Thoracic aorta (tissue), 2 donors: ENCODE data around the gene FBN3. TPM values are rescaled to one million over a fixed set of nuclear protein-coding genes. Genes with fewer than 3 reads are reported as not detected.

Experiments
- ATAC-seq: fragments of 150-250 bp; one replicate; pipeline ENCODE4 v1.8.0; 2017; ENCODE audit warnings: low read depth; ENCODE audit not compliant: insufficient number of reproducible peaks, low FRiP score
- DNase-seq: peaks from one replicate; pipeline ENCODE4 v3.0.0-alpha.2; 2020; ENCODE audit warnings: low spot score
- H3K27ac ChIP-seq, 2 donors: fragments of 200-600 bp; sonication (generic); 1 replicate in 1 of 2; 2 replicates in 1 of 2; pipeline ENCODE4 v1.5.1; 2016; ENCODE audit warnings: mild to moderate bottlenecking in 2 of 2, moderate library complexity in 2 of 2
- H3K27me3 ChIP-seq: fragments of 200-600 bp; sonication (generic); replicated peaks from 2 replicates; pipeline ENCODE4 v1.6.0; 2016; ENCODE audit warnings: mild to moderate bottlenecking; ENCODE audit not compliant: insufficient read depth
- H3K36me3 ChIP-seq: fragments of 200-600 bp; sonication (generic); one replicate; pipeline ENCODE4 v1.5.1; 2016
- H3K4me1 ChIP-seq, 2 donors: fragments of 200-600 bp; sonication (generic); 1 replicate in 1 of 2; 2 replicates in 1 of 2; pipeline versions ENCODE4 v1.5.1 to v1.6.0; 2016; ENCODE audit warnings: low read depth in 2 of 2, mild to moderate bottlenecking in 1 of 2; ENCODE audit not compliant: control insufficient read depth in 1 of 2
- H3K4me3 ChIP-seq: fragments of 200-600 bp; sonication (generic); 2 replicates; pipeline ENCODE4 v1.5.1; 2016; ENCODE audit warnings: mild to moderate bottlenecking
- H3K9me3 ChIP-seq: fragments of 200-600 bp; sonication (generic); 2 replicates; pipeline ENCODE4 v1.5.1; 2016
- total RNA-seq, 2 donors: library from RNA; depleted of rRNA; stranded (reverse); fragments of >200 nt; gene quantifications; one replicate each; pipeline versions ENCODE4 v1.1.0 to v1.2.3, GENCODE V29; 2016
- TF ChIP-seq, protein P1 (sequence below): fragments of 200-600 bp; sonication (generic); IDR thresholded peaks from one replicate; pipeline ENCODE4 v1.5.1; 2019; ENCODE audit warnings: antibody characterized with exemption

Gene FBN3
- total RNA-seq, 2 donors from 2014 or later = not detected

DNA sequence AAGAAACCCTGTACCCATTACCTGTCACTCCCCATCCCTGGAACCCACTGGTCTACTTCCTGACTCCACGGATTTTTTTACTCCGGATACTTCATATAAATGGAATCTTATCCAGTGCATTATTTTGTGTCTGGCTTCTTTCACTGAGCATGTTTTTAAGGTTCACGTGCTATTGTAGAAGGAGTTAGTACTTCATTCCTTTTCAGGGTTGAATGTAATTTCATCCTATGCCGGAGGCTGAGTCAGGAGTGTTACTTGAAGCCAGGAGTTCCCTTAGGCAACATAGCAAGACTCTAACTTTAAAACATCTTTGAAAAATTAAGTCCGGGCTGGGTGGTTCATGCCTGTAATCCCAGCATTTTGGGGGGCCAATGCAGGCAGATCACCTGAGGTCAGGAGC is 126.0 kb downstream of the FBN3 start:
- Histone ChIP-seq H3K27ac (no peak overlapping the region), H3K4me1 (no peaks in the 10 kb centered on the region), H3K4me3 (no peak overlapping the region), H3K27me3 (no peaks in the 10 kb centered on the region), H3K36me3 (no peaks in the 10 kb centered on the region), H3K9me3 (no peaks in the 10 kb centered on the region)
- TF ChIP-seq, protein P1, sequence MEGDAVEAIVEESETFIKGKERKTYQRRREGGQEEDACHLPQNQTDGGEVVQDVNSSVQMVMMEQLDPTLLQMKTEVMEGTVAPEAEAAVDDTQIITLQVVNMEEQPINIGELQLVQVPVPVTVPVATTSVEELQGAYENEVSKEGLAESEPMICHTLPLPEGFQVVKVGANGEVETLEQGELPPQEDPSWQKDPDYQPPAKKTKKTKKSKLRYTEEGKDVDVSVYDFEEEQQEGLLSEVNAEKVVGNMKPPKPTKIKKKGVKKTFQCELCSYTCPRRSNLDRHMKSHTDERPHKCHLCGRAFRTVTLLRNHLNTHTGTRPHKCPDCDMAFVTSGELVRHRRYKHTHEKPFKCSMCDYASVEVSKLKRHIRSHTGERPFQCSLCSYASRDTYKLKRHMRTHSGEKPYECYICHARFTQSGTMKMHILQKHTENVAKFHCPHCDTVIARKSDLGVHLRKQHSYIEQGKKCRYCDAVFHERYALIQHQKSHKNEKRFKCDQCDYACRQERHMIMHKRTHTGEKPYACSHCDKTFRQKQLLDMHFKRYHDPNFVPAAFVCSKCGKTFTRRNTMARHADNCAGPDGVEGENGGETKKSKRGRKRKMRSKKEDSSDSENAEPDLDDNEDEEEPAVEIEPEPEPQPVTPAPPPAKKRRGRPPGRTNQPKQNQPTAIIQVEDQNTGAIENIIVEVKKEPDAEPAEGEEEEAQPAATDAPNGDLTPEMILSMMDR = no peak
- DNase-seq (no peak), ATAC-seq (no peak)

DNA sequence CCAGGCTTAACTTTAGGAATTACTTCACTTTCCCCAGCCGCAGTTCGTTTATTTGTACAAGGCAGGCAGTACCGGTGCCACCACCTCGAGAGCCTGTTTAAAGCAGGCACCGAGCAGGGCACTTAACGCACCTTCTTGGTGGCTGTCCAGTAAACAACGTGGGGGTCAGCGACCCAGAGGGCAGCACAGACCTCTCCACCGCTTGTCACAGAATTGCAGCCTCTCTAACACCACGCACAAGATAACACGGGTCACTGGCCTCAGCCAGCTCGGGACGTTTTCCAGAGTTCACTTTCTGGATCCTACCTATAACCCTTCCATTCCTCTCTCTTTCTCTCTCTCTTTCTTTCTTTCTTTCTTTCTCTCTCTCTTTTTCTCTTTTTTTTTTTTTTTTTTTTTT is 127.1 kb downstream of the FBN3 start:
- Histone ChIP-seq H3K27ac (no peak overlapping the region), H3K9me3 (no peaks in the 10 kb centered on the region), H3K4me1 (no peaks in the 10 kb centered on the region), H3K27me3 (no peaks in the 10 kb centered on the region), H3K4me3 (no peak overlapping the region), H3K36me3 (no peaks in the 10 kb centered on the region)
- ATAC-seq = no peak
- no peak for DNase-seq
- TF ChIP-seq, protein P1 = no peak

DNA sequence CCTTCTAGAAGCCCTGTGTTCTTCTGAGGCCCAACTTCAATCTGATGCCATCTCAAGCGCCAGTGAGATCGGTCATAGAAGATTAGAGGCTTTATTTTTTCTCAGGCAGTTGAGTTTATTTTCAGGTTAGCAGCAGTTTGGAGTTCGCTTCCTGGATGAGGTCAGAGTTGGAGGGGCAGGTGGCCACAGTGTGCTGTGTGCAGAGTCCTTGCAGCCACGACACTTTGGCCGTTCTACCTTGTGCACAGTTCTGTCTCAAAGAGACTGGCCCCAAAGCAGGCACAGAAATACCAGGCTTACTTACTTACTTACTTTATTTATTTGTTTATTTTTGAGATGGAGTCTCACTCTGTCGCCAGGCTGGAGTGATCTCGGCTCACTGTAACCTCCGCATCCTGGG is 128.0 kb downstream of the FBN3 start:
- ATAC-seq (no peak), DNase-seq (no peak)
- no peaks in the 10 kb centered on the region for H3K27me3 ChIP-seq
- H3K36me3 ChIP-seq = no peaks in the 10 kb centered on the region
- no peak overlapping the region for H3K27ac ChIP-seq
- H3K4me1 ChIP-seq = no peaks in the 10 kb centered on the region
- H3K9me3 ChIP-seq = no peaks in the 10 kb centered on the region
- TF ChIP-seq, protein P1 = no peak
- H3K4me3 ChIP-seq = no peak overlapping the region

DNA sequence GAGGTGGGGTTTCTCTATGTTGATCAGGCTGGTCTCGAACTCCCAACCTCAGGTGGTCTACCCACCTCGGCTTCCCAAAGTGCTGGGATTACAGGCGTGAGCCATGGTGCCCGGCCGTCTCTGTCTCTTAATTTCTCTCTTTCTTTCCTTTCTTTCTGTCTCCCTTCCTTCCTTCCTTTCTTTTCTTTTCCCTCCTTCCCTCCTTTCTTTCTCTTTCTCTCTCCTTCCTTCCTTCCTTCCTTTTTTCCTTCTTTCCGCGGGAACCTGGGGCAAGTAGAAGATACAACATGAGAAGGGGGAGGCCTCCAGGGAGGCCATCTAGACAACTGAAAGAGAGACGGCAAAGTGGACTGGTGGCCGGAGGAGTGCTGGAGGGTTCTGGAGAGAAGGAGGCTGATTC is 128.7 kb downstream of the FBN3 start:
- Histone ChIP-seq H3K27me3 (no peaks in the 10 kb centered on the region), H3K4me1 (no peaks in the 10 kb centered on the region), H3K36me3 (no peaks in the 10 kb centered on the region), H3K27ac (no peak overlapping the region), H3K9me3 (no peaks in the 10 kb centered on the region), H3K4me3 (no peak overlapping the region)
- DNase-seq (no peak), ATAC-seq (no peak)
- TF ChIP-seq, protein P1 = no peak

DNA sequence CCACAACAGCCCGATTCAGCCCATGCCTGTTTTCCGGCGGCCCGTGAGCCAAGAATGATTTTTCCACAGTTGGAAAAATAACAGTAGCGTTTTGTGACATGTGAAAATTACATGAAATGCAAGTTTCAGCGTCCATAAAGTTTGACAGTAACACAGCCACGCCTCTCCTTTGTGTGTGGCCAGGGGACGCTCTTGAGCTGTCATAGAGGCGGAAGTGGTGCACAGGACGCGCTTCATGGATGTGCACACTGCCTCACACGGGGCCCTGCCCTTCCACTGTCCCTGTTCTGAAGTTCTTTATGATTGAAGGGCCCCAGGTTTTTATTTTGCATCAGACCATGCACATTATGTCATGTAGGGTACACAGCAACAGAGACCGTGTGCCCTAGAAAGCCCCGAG is 131.6 kb downstream of the FBN3 start:
- Histone ChIP-seq H3K27me3 (no peaks in the 10 kb centered on the region), H3K9me3 (no peaks in the 10 kb centered on the region), H3K36me3 (no peaks in the 10 kb centered on the region), H3K27ac (no peak overlapping the region), H3K4me3 (no peak overlapping the region), H3K4me1 (no peaks in the 10 kb centered on the region)
- DNase-seq = no peak
- ATAC-seq = no peak
- TF ChIP-seq, protein P1 = no peak

Other genes starting within 250 kb of the FBN3 start
- gene MAP2K7, start 245.7 kb downstream of the FBN3 start, total RNA-seq = 10 to 100 TPM; 15.2 to 16.9 TPM
- gene TGFBR3L, start 234.8 kb downstream of the FBN3 start, total RNA-seq = not detected
- gene SNAPC2, start 229.3 kb downstream of the FBN3 start, total RNA-seq = 10 to 100 TPM; 13.3 to 26.1 TPM
- gene CTXN1, start 223.5 kb downstream of the FBN3 start, total RNA-seq = under 1 TPM in 1 of 2 donors, not detected in 1; 0.54 TPM
- 10 to 100 TPM; 51.2 to 77.6 TPM for gene TIMM44, start 205.9 kb downstream of the FBN3 start, total RNA-seq
- gene ELAVL1, start 144.0 kb downstream of the FBN3 start, total RNA-seq = 10 to 100 TPM; 33.6 to 39.2 TPM
- gene CCL25, start 96.8 kb downstream of the FBN3 start, total RNA-seq = not detected
- gene CERS4, start 59.8 kb upstream of the FBN3 start, total RNA-seq = 10 to 100 TPM; 21.9 to 29.7 TPM
- 10 to 100 TPM; 21.7 to 58.1 TPM for gene CD320, start 158.8 kb upstream of the FBN3 start, total RNA-seq
- gene NDUFA7, start 171.8 kb upstream of the FBN3 start, total RNA-seq = 10 to 100 TPM in 1 of 2 donors, 1 to 10 TPM in 1; 9.2 to 22.2 TPM
- 100 to 1,000 TPM; 146 to 179 TPM for gene RPS28, start 171.9 kb upstream of the FBN3 start, total RNA-seq
- gene KANK3, start 193.7 kb upstream of the FBN3 start, total RNA-seq = 10 to 100 TPM; 10.0 to 13.0 TPM
- 10 to 100 TPM; 29.9 to 99.1 TPM for gene ANGPTL4, start 214.6 kb upstream of the FBN3 start, total RNA-seq
- 10 to 100 TPM; 53.4 to 69.3 TPM for gene RAB11B, start 240.8 kb upstream of the FBN3 start, total RNA-seq